ENCODE results near the gene EXOC3L4. TPM values are rescaled to one million over a fixed set of nuclear protein-coding genes. Genes with fewer than 3 reads are reported as not detected.
"Not testable (repeated sequence)": the region's sequence is repeated elsewhere in the genome, so short reads cannot be mapped to it uniquely, and the experiment has no call there.

The EXOC3L4 gene
- total RNA-seq, 1 experiment from 2014 or later, result not detected

GRCh38 chr14:103047453-103047852 is 47.1 kb upstream of the EXOC3L4 start:
- H4K20me1 ChIP-seq (ENCODE audit: insufficient read depth); POLR2A ChIA-PET; CTCF ChIA-PET; intact Hi-C loops (cut with micrococcal nuclease); H3K27me3 ChIP-seq (ENCODE audit: insufficient read depth, low read length); H3K9me3 ChIP-seq (ENCODE audit: control insufficient read depth in 1 of 2, insufficient read depth in 1 of 2, low read depth in 1 of 2, low read length in 2 of 2); BruUV-seq (replicated peaks); H3K9me2 ChIP-seq (ENCODE audit: insufficient read depth); RAD21 ChIA-PET (ENCODE audit: low non-redundant PET in 1 of 2, low total read pairs in 2 of 2, uncharacterized antibody in 2 of 2, unreplicated experiment in 2 of 2); H3K9ac ChIP-seq (ENCODE audit: low read length); H3K4me1 ChIP-seq (ENCODE audit: control insufficient read depth in 1 of 2, insufficient read depth in 2 of 2, low read length in 2 of 2); ATAC-seq; H3K27ac ChIP-seq (ENCODE audit: low read depth, low read length); H3K36me3 ChIP-seq (ENCODE audit: control insufficient read depth in 1 of 2, insufficient read depth in 2 of 2, low read length in 2 of 2); H2AFZ ChIP-seq (ENCODE audit: low read depth, low read length, poor library complexity, severe bottlenecking); DNase-seq (ENCODE audit: low read depth, low spot score); H3K4me3 ChIP-seq (replicated peaks in 1 of 2; ENCODE audit: low read depth in 1 of 2, low read length in 2 of 2); H3K4me2 ChIP-seq (ENCODE audit: low read length): not testable (repeated sequence)
- H3K79me2 ChIP-seq (ENCODE audit: insufficient read depth, low read length), result peaks cover 91% of the 10 kb centered on the region

- ChIA-PET RAD21 (ENCODE audit: low non-redundant PET in 1 of 2, low total read pairs in 2 of 2, uncharacterized antibody in 2 of 2, unreplicated experiment in 2 of 2) (no interaction called here), POLR2A (no interaction called here), CTCF (no interaction called here)
- Histone ChIP-seq H3K9ac (ENCODE audit: low read length) (no peak overlapping the region), H3K4me2 (ENCODE audit: low read length) (no peak overlapping the region), H2AFZ (ENCODE audit: low read depth, low read length, poor library complexity, severe bottlenecking) (no peak overlapping the region), H3K27ac (ENCODE audit: low read depth, low read length) (no peak overlapping the region), H4K20me1 (ENCODE audit: insufficient read depth) (no peaks in the 10 kb centered on the region; the same call in 1 of the 2 replicates), H3K4me1 (ENCODE audit: control insufficient read depth in 1 of 2, insufficient read depth in 2 of 2, low read length in 2 of 2) (peaks cover 5 to 9% of the 10 kb centered on the region in 2 experiments; a peak in 3 of 4 replicates), H3K9me3 (ENCODE audit: control insufficient read depth in 1 of 2, insufficient read depth in 1 of 2, low read depth in 1 of 2, low read length in 2 of 2) (no peaks in the 10 kb centered on the region), H3K9me2 (ENCODE audit: insufficient read depth) (no peaks in the 10 kb centered on the region), H3K36me3 (ENCODE audit: control insufficient read depth in 1 of 2, insufficient read depth in 2 of 2, low read length in 2 of 2) (0 out of 4 replicates have a peak, but pooled peaks cover 0 to 3% of the 10 kb centered on the region in 2 experiments), H3K79me2 (ENCODE audit: insufficient read depth, low read length) (peaks cover 91% of the 10 kb centered on the region), H3K4me3 (replicated peaks in 1 of 2; ENCODE audit: low read depth in 1 of 2, low read length in 2 of 2) (no peak overlapping the region), H3K27me3 (ENCODE audit: insufficient read depth, low read length) (no peaks in the 10 kb centered on the region)
- intact Hi-C loops (cut with micrococcal nuclease), result no loop called here
- TF ChIP-seq EGR1 (IDR thresholded peaks at IDR 0.05; ENCODE audit: low read depth), result no peak
- TF ChIP-seq SP1 (IDR thresholded peaks at IDR 0.05; ENCODE audit: low read depth), result no peak
- no peak for TF ChIP-seq FOSL1 (IDR thresholded peaks at IDR 0.05; ENCODE audit: low read depth)
- TF ChIP-seq REST (IDR thresholded peaks at IDR 0.05; ENCODE audit: low read depth), result no peak
- no peak for TF ChIP-seq CTCF (IDR thresholded peaks at IDR 0.05 in 2 of 3, conservative IDR thresholded peaks at IDR 0.05 in 1 of 3; ENCODE audit: borderline replicate concordance in 1 of 3, insufficient read depth in 1 of 3, low read depth in 2 of 3, low read length in 2 of 3)
- no peak for TF ChIP-seq SIN3A (IDR thresholded peaks at IDR 0.05; ENCODE audit: low read depth)
- TF ChIP-seq ZNF274 (IDR thresholded peaks at IDR 0.05; ENCODE audit: low read depth, low read length), result no peak
- no peak for TF ChIP-seq TCF7L2 (IDR thresholded peaks at IDR 0.05; ENCODE audit: borderline replicate concordance, extremely low read depth, insufficient read depth, insufficient read length)
- TF ChIP-seq EZH2 (IDR thresholded peaks at IDR 0.05), result no peak
- no peak for TF ChIP-seq POLR2AphosphoS5 (IDR thresholded peaks at IDR 0.05; ENCODE audit: low read depth, low read length)
- TF ChIP-seq EZH2phosphoT487 (IDR thresholded peaks at IDR 0.05; ENCODE audit: borderline replicate concordance), result no peak
- DNase-seq (ENCODE audit: low read depth, low spot score) (no peak), ATAC-seq (no peak)
- no TSS peak for BruUV-seq (replicated peaks)
Observed at GRCh38 chr14:103050935-103051334, 43.6 kb upstream of the EXOC3L4 start.

All from HCT116 (cell line).